ENCODE results near the gene CLCN3.
"Not testable (repeated sequence)": the region's sequence is repeated elsewhere in the genome, so short reads cannot be mapped to it uniquely, and the experiment has no call there.

Gene CLCN3

GRCh38 chr4:169707958-169708643, 87.7 kb downstream of the CLCN3 start:
- peak; percentile 8 for DNase-seq (ENCODE audit: low spot score)

GRCh38 chr4:169715826-169716225, 95.4 kb downstream of the CLCN3 start:
- no peak for DNase-seq (ENCODE audit: low spot score)

GRCh38 chr4:169716677-169717076, 96.3 kb downstream of the CLCN3 start:
- DNase-seq (ENCODE audit: low spot score) = no peak

- no peak for DNase-seq (ENCODE audit: low spot score)
Measured at GRCh38 chr4:169720529-169720928, 100.2 kb downstream of the CLCN3 start.

GRCh38 chr4:169723207-169723965, 103.0 kb downstream of the CLCN3 start:
- DNase-seq (ENCODE audit: low spot score) = no peak

GRCh38 chr4:169724260-169724659, 103.9 kb downstream of the CLCN3 start:
- DNase-seq (ENCODE audit: low spot score) = peak; percentile 29

GRCh38 chr4:169727616-169728015, 107.2 kb downstream of the CLCN3 start:
- DNase-seq (ENCODE audit: low spot score) = no peak

- DNase-seq (ENCODE audit: low spot score) = no peak
Measured at GRCh38 chr4:169730564-169730963, 110.2 kb downstream of the CLCN3 start.

GRCh38 chr4:169738604-169739003, 118.2 kb downstream of the CLCN3 start:
- not testable (repeated sequence) for DNase-seq (ENCODE audit: low spot score)

GRCh38 chr4:169741569-169741968, 121.2 kb downstream of the CLCN3 start:
- no peak for DNase-seq (ENCODE audit: low spot score)

GRCh38 chr4:169744601-169745000, 124.2 kb downstream of the CLCN3 start:
- DNase-seq (ENCODE audit: low spot score) = no peak

- peak; percentile 27 for DNase-seq (ENCODE audit: low spot score)
Measured at GRCh38 chr4:169745291-169745690, 124.9 kb downstream of the CLCN3 start.

- no peak for DNase-seq (ENCODE audit: low spot score)
Measured at GRCh38 chr4:169756971-169757574, 136.7 kb downstream of the CLCN3 start.

- DNase-seq (ENCODE audit: low spot score) = peak; percentile 93
Measured at GRCh38 chr4:169757575-169758184, 137.3 kb downstream of the CLCN3 start, which contains the start of gene HPF1. TSS of gene HPF1 (minus strand) at chr4:169757944. CDS start at chr4:169757877, 67 bp downstream.

GRCh38 chr4:169758401-169758962, 138.1 kb downstream of the CLCN3 start:
- no peak for DNase-seq (ENCODE audit: low spot score)

- DNase-seq (ENCODE audit: low spot score) = no peak
Measured at GRCh38 chr4:169761846-169762245, 141.5 kb downstream of the CLCN3 start.

GRCh38 chr4:169765835-169766234, 145.5 kb downstream of the CLCN3 start:
- no peak for DNase-seq (ENCODE audit: low spot score)

- DNase-seq (ENCODE audit: low spot score) = no peak
Measured at GRCh38 chr4:169766741-169767140, 146.4 kb downstream of the CLCN3 start.

- no peak for DNase-seq (ENCODE audit: low spot score)
Measured at GRCh38 chr4:169768385-169768784, 148.0 kb downstream of the CLCN3 start.

- no peak for DNase-seq (ENCODE audit: low spot score)
Measured at GRCh38 chr4:169770416-169770815, 150.0 kb downstream of the CLCN3 start.

GRCh38 chr4:169771556-169772080, 151.2 kb downstream of the CLCN3 start:
- not testable (repeated sequence) for DNase-seq (ENCODE audit: low spot score)
